Duodenal mucosa (tissue), 2 donors: Measurements from ENCODE around the gene PHACTR1.
A peak's percentile ranks its signal among the peaks of the same experiment; 100 is the strongest.

Experiments
- H3K27ac ChIP-seq: one replicate; pipeline ENCODE4 v1.7.0; 2013; ENCODE audit warnings: low read depth, low read length
- H3K27me3 ChIP-seq, 2 donors: one replicate each; pipeline ENCODE4 v1.7.0; 2013; ENCODE audit warnings: low read length in 2 of 2, control low read depth in 1 of 2; ENCODE audit not compliant: insufficient read depth in 2 of 2, control insufficient read depth in 1 of 2
- H3K36me3 ChIP-seq, 2 donors: one replicate each; pipeline ENCODE4 v1.7.0; 2013; ENCODE audit warnings: low read length in 2 of 2, control low read depth in 1 of 2; ENCODE audit not compliant: insufficient read depth in 2 of 2, control insufficient read depth in 1 of 2
- H3K4me1 ChIP-seq, 2 donors: one replicate each; pipeline ENCODE4 v1.7.0; 2013; ENCODE audit warnings: low read length in 2 of 2, control low read depth in 1 of 2; ENCODE audit not compliant: insufficient read depth in 2 of 2, control insufficient read depth in 1 of 2
- H3K4me3 ChIP-seq, 2 donors: one replicate each; pipeline ENCODE4 v1.7.0; 2013; ENCODE audit warnings: low read length in 2 of 2, low read depth in 1 of 2
- H3K9ac ChIP-seq, 2 donors: one replicate each; pipeline ENCODE4 v1.7.0; 2013; ENCODE audit warnings: low read length in 2 of 2, low read depth in 1 of 2
- H3K9me3 ChIP-seq, 2 donors: one replicate each; pipeline ENCODE4 v1.7.0; 2013; ENCODE audit warnings: low read length in 2 of 2, control low read depth in 1 of 2; ENCODE audit not compliant: control insufficient read depth in 1 of 2

PHACTR1 gene

DNA sequence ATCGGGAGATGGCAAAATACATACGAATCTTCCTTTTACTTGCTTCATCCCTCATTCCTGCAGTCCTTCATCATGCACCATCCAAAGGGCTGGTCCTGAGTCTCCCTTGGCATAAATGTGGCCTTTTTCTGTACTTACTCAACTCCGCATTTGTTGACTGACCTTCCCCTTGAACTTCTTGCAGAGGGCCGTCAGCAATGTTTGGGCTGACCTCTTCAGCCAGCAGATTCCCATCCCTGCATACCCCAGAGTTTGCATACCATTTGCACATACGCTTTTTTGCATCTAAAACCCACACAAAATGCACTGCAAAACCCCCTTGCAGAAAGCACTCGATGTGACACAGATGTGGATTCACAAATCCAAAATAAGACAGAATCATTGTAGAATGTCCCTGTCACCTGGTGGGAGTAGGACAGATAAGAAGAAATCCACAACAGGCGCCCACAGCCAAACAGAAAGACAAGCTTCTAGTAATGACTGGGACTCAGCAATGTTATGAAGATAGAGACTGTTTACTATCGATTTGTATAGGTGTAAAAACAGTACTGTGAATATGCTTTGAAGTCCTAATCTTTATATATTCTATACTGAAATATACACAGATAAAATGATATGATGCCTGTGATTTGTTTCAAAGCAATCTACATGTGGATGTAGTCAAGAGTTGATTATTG, 566.0 kb downstream of the PHACTR1 start:
- no peaks in the 10 kb centered on the region for H3K4me1 ChIP-seq
- H3K27me3 ChIP-seq = no peaks in the 10 kb centered on the region
- H3K9me3 ChIP-seq = peaks cover 10 to 12% of the 10 kb centered on the region in 2 donors
- no peak overlapping the region for H3K27ac ChIP-seq
- no peak overlapping the region for H3K9ac ChIP-seq
- no peak overlapping the region for H3K4me3 ChIP-seq
- H3K36me3 ChIP-seq = peaks cover 5 to 8% of the 10 kb centered on the region in 2 donors

GRCh38 chr6:13283331-13283730, 566.8 kb downstream of the PHACTR1 start:
- H3K4me1 ChIP-seq = no peaks in the 10 kb centered on the region
- no peak overlapping the region for H3K9ac ChIP-seq
- H3K9me3 ChIP-seq = peaks cover 12% of the 10 kb centered on the region in 2 donors
- H3K27ac ChIP-seq = no peak overlapping the region
- H3K27me3 ChIP-seq = no peaks in the 10 kb centered on the region
- peaks cover 5 to 11% of the 10 kb centered on the region in 2 donors for H3K36me3 ChIP-seq
- no peak overlapping the region for H3K4me3 ChIP-seq

DNA sequence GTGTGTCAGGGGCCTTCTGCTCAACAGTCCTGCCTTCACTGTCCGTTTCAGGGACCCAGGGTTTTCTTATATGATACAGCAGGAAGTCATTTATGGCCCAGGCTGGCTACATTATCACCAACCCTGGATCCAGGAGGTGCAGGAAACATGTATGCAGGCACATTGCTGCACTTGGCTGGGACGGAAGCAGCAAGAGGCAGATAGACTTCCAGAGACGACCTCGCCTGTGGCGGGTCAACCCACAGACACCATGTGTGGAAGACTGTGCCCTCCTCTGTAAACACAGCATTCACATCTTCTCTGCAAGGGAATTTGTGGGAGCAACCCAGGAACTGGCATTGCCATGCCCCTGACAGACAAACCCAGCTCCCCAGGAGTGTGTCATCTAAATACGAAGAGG, 568.1 kb downstream of the PHACTR1 start:
- Histone ChIP-seq H3K27ac (no peak overlapping the region), H3K4me1 (peaks cover 0 to 5% of the 10 kb centered on the region in 2 donors), H3K9me3 (peaks cover 12% of the 10 kb centered on the region in 2 donors), H3K4me3 (no peak overlapping the region), H3K9ac (no peak overlapping the region), H3K27me3 (no peaks in the 10 kb centered on the region), H3K36me3 (peaks cover 5 to 11% of the 10 kb centered on the region in 2 donors)

- H3K9me3 ChIP-seq = peaks cover 12% of the 10 kb centered on the region in 2 donors
- H3K4me3 ChIP-seq = no peak overlapping the region
- peaks cover 0 to 5% of the 10 kb centered on the region in 2 donors for H3K4me1 ChIP-seq
- no peak overlapping the region for H3K27ac ChIP-seq
- H3K36me3 ChIP-seq = peaks cover 5 to 11% of the 10 kb centered on the region in 2 donors
- H3K27me3 ChIP-seq = no peaks in the 10 kb centered on the region
- no peak overlapping the region for H3K9ac ChIP-seq
Observed at GRCh38 chr6:13285705-13286104, 569.1 kb downstream of the PHACTR1 start.

- peaks cover 12% of the 10 kb centered on the region in 2 donors for H3K9me3 ChIP-seq
- H3K36me3 ChIP-seq = peaks cover 5 to 11% of the 10 kb centered on the region in 2 donors
- no peak overlapping the region for H3K27ac ChIP-seq
- H3K27me3 ChIP-seq = no peaks in the 10 kb centered on the region
- H3K9ac ChIP-seq = no peak overlapping the region
- H3K4me1 ChIP-seq = peaks cover 0 to 5% of the 10 kb centered on the region in 2 donors
- no peak overlapping the region for H3K4me3 ChIP-seq
Observed at GRCh38 chr6:13286181-13286580, 569.6 kb downstream of the PHACTR1 start.

GRCh38 chr6:13287104-13287503, 570.5 kb downstream of the PHACTR1 start:
- Histone ChIP-seq H3K4me3 (no peak overlapping the region), H3K4me1 (peaks cover 0 to 5% of the 10 kb centered on the region in 2 donors), H3K36me3 (peaks cover 6 to 11% of the 10 kb centered on the region in 2 donors), H3K9me3 (peaks cover 12% of the 10 kb centered on the region in 2 donors), H3K27me3 (no peaks in the 10 kb centered on the region), H3K9ac (no peak overlapping the region), H3K27ac (no peak overlapping the region)

DNA sequence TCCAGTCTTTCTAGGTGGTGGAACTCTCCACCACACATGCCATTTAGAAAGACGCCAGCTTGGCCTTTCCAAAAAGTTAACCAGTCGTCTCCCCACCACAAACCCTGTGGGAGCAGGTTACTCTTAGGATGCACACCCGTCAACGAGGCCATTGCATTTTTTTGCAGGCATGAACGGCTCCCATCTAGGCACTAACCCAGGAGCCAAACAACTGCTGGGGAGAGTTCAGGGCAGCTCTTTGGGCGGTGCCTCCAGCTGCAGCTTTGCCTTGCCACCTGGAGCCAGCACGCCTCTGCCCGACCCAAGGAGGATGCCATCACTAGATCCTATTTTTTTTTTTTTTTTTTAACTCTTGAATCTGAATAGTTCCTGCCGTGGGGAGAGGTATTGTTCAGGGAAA, 571.9 kb downstream of the PHACTR1 start:
- Histone ChIP-seq H3K4me3 (no peak overlapping the region), H3K27me3 (no peaks in the 10 kb centered on the region), H3K36me3 (peaks cover 10 to 13% of the 10 kb centered on the region in 2 donors), H3K27ac (no peak overlapping the region), H3K4me1 (peaks cover 0 to 5% of the 10 kb centered on the region in 2 donors), H3K9ac (no peak overlapping the region), H3K9me3 (peaks cover 12% of the 10 kb centered on the region in 2 donors)

- Histone ChIP-seq H3K4me3 (no peak overlapping the region), H3K27ac (no peak overlapping the region)
Observed at GRCh38 chr6:13288969-13289391, 572.4 kb downstream of the PHACTR1 start.

GRCh38 chr6:13289789-13290318, 573.3 kb downstream of the PHACTR1 start:
- Histone ChIP-seq H3K9me3 (peaks cover 12% of the 10 kb centered on the region in 2 donors), H3K36me3 (peaks cover 22 to 24% of the 10 kb centered on the region in 2 donors), H3K9ac (no peak overlapping the region), H3K4me1 (peaks cover 0 to 5% of the 10 kb centered on the region in 2 donors), H3K27ac (no peak overlapping the region), H3K4me3 (peak overlapping the region in 1 of 2 donors; percentile 1), H3K27me3 (no peaks in the 10 kb centered on the region)

More at GRCh38 chr6:13288969-13289391, 572.4 kb downstream of the PHACTR1 start:
- no peaks in the 10 kb centered on the region for H3K27me3 ChIP-seq
- H3K36me3 ChIP-seq = peaks cover 13 to 15% of the 10 kb centered on the region in 2 donors
- peaks cover 0 to 5% of the 10 kb centered on the region in 2 donors for H3K4me1 ChIP-seq
- H3K9ac ChIP-seq = no peak overlapping the region
- peaks cover 12% of the 10 kb centered on the region in 2 donors for H3K9me3 ChIP-seq

DNA sequence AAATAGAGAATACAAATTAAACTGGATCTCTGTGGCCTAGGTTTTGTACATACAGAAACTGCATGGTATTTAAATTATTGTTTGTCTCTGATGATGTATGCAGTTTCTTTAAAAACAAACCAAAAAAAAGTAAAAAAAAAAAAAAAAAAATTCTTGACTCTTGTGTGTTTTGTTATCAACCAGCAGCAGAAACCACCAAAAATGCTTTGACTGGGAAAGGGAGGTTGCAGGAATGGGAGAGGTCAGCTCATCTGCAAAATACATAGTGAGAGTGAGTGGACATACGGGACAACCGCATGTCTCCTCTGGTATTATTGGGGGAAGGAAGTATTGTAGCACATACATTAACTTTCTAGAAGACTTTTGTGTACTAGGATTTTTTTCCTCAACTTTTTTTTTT, 573.8 kb downstream of the PHACTR1 start:
- H3K4me1 ChIP-seq = peaks cover 0 to 5% of the 10 kb centered on the region in 2 donors
- H3K9ac ChIP-seq = no peak overlapping the region
- H3K9me3 ChIP-seq = peaks cover 12% of the 10 kb centered on the region in 2 donors
- no peak overlapping the region for H3K4me3 ChIP-seq
- no peak overlapping the region for H3K27ac ChIP-seq
- H3K36me3 ChIP-seq = peaks cover 22 to 29% of the 10 kb centered on the region in 2 donors
- no peaks in the 10 kb centered on the region for H3K27me3 ChIP-seq
